GM12892 (cell line): Measurements from ENCODE around the gene ANTXRL.

Experiments used
- POLR2A ChIP-seq: IDR thresholded peaks from 2 replicates; pipeline ENCODE4 v1.6.1; 2011; ENCODE audit warnings: low read depth, low read length, control low read depth
- POLR2AphosphoS5 ChIP-seq: IDR thresholded peaks from 2 replicates; pipeline ENCODE4 v1.6.1; 2011; ENCODE audit warnings: low read depth, low read length, control low read depth
- TAF1 ChIP-seq: IDR thresholded peaks from 2 replicates; pipeline ENCODE4 v1.6.1; 2011; ENCODE audit warnings: low read depth, mild to moderate bottlenecking, control low read depth, low read length, borderline replicate concordance

GRCh38 chr10:46247181-46247475 is 39.7 kb upstream of the ANTXRL start:
- no peak for TF ChIP-seq POLR2AphosphoS5
- no peak for TF ChIP-seq POLR2A
- no peak for TF ChIP-seq TAF1
